HEK293 (cell line): Measurements from ENCODE around the gene UBE2D1.

Experiments
- CTCF ChIP-seq: fragments of 450-650 bp; formaldehyde crosslinking; IDR thresholded peaks from 2 replicates; pipeline ENCODE4 v1.5.1; 2016; ENCODE audit warnings: missing biosample characterization, missing genetic modification characterization
- KLF10 ChIP-seq: fragments of 450-650 bp; IDR thresholded peaks from 2 replicates; pipeline ENCODE4 v1.5.1; 2018; ENCODE audit warnings: missing biosample characterization, mild to moderate bottlenecking, missing genetic modification characterization
- KLF9 ChIP-seq: fragments of 450-650 bp; formaldehyde crosslinking; IDR thresholded peaks from 2 replicates; pipeline ENCODE4 v1.5.1; 2016; ENCODE audit warnings: missing biosample characterization, missing genetic modification characterization, low read depth
- MYNN ChIP-seq: fragments of 450-650 bp; formaldehyde crosslinking; IDR thresholded peaks from 2 replicates; pipeline ENCODE4 v1.5.1; 2016; ENCODE audit warnings: missing biosample characterization, missing genetic modification characterization, borderline replicate concordance
- PBX3 ChIP-seq: sonication (generic); formaldehyde crosslinking; IDR thresholded peaks from 2 replicates; pipeline ENCODE4 v1.8.1; 2022; ENCODE audit warnings: mild to moderate bottlenecking, moderate library complexity, missing genetic modification reagents
- REST ChIP-seq: fragments of 450-650 bp; formaldehyde crosslinking; IDR thresholded peaks from 2 replicates; pipeline ENCODE4 v1.5.1; 2016; ENCODE audit warnings: missing biosample characterization, missing genetic modification characterization
- ZBTB10 ChIP-seq: fragments of 450-650 bp; formaldehyde crosslinking; IDR thresholded peaks from 2 replicates; pipeline ENCODE4 v1.5.1; 2016; ENCODE audit warnings: missing biosample characterization, missing genetic modification characterization
- ZBTB17 ChIP-seq: fragments of 450-650 bp; formaldehyde crosslinking; IDR thresholded peaks from 2 replicates; pipeline ENCODE4 v1.5.1; 2016; ENCODE audit warnings: missing biosample characterization, missing genetic modification characterization
- ZBTB21 ChIP-seq: fragments of 450-650 bp; formaldehyde crosslinking; IDR thresholded peaks from 2 replicates; pipeline ENCODE4 v1.5.1; 2017; ENCODE audit warnings: missing biosample characterization, missing genetic modification characterization
- ZNF175 ChIP-seq: fragments of 450-650 bp; formaldehyde crosslinking; IDR thresholded peaks from 2 replicates; pipeline ENCODE4 v1.5.1; 2016; ENCODE audit warnings: missing biosample characterization, missing genetic modification characterization
- ZNF24 ChIP-seq: fragments of 450-650 bp; formaldehyde crosslinking; IDR thresholded peaks from 2 replicates; pipeline ENCODE4 v1.5.1; 2016; ENCODE audit warnings: missing biosample characterization, missing genetic modification characterization
- ZNF580 ChIP-seq: fragments of 450-650 bp; formaldehyde crosslinking; IDR thresholded peaks from 2 replicates; pipeline ENCODE4 v1.5.1; 2016; ENCODE audit warnings: missing biosample characterization, missing genetic modification characterization
- ZSCAN16 ChIP-seq: fragments of 450-650 bp; formaldehyde crosslinking; IDR thresholded peaks from 2 replicates; pipeline ENCODE4 v1.5.1; 2016; ENCODE audit warnings: missing biosample characterization, missing genetic modification characterization

GRCh38 chr10:58382489-58382995, 47.7 kb downstream of the UBE2D1 start:
- TF ChIP-seq CTCF, result no peak
- TF ChIP-seq ZNF580 (tag by site-specific recombination), result no peak
- TF ChIP-seq ZBTB21, result no peak
- TF ChIP-seq KLF10, result no peak
- TF ChIP-seq ZNF175 (tag by site-specific recombination), result no peak
- TF ChIP-seq ZSCAN16 (tag by site-specific recombination), result no peak
- no peak for TF ChIP-seq KLF9 (tag by site-specific recombination)
- TF ChIP-seq PBX3 (CRISPR knock-in tag), result no peak
- TF ChIP-seq ZBTB10 (tag by site-specific recombination), result no peak
- no peak for TF ChIP-seq REST (tag by site-specific recombination)
- no peak for TF ChIP-seq MYNN (tag by site-specific recombination)
- TF ChIP-seq ZBTB17 (tag by site-specific recombination), result no peak
- TF ChIP-seq ZNF24, result no peak
